ENCODE data around the gene GET3. TPM values are rescaled to one million over a fixed set of nuclear protein-coding genes. Genes with fewer than 3 reads are reported as not detected.

GET3 gene
- total RNA-seq, 1 experiment from 2014 or later, result 53.8 TPM

DNA sequence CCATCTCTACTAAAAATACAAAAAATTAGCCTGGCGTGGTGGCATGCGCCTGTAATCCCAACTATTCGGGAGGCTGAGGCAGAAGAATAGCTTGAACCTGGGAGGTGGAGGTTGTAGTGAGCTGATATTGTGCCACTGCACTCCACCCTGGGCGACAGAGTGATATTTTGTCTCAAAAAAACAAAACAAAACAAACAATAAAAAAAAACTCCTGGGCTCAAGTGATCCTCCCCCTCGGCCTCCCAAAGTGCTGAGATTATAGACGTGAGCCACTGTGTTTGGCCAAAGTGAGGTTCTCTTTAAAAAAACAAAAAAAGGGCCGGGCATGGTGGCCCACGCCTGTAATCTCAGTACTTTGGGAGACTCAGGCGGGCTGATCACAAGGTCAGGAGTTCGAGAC is 50.2 kb downstream of the GET3 start:
- no peak for DNase-seq
- no TSS peak for BruUV-seq (replicated peaks)
- TF ChIP-seq CTCF (IDR thresholded peaks at IDR 0.05; ENCODE audit: unreplicated experiment), result no peak
- Mint-ChIP-seq H3K36me3 (ENCODE audit: insufficient read depth, unreplicated experiment) (peaks cover 46% of the 10 kb centered on the region), H3K4me1 (ENCODE audit: low read depth, unreplicated experiment) (peaks cover 24% of the 10 kb centered on the region), H3K27me3 (ENCODE audit: unreplicated experiment) (no peaks in the 10 kb centered on the region), H3K27ac (ENCODE audit: unreplicated experiment) (peak overlapping the region; percentile 17), H3K4me3 (ENCODE audit: low read depth, unreplicated experiment) (no peak overlapping the region), H3K9me3 (ENCODE audit: low read depth, unreplicated experiment) (no peaks in the 10 kb centered on the region)
- CTCF ChIA-PET, result interaction anchor here (0.6 kb wide), 1 partner anchor 115 kb away, joined by 4 read pairs; no protein-coding TSS in a partner anchor
- intact Hi-C loops (cut with micrococcal nuclease; ENCODE audit: unreplicated experiment), result no loop called here

DNA sequence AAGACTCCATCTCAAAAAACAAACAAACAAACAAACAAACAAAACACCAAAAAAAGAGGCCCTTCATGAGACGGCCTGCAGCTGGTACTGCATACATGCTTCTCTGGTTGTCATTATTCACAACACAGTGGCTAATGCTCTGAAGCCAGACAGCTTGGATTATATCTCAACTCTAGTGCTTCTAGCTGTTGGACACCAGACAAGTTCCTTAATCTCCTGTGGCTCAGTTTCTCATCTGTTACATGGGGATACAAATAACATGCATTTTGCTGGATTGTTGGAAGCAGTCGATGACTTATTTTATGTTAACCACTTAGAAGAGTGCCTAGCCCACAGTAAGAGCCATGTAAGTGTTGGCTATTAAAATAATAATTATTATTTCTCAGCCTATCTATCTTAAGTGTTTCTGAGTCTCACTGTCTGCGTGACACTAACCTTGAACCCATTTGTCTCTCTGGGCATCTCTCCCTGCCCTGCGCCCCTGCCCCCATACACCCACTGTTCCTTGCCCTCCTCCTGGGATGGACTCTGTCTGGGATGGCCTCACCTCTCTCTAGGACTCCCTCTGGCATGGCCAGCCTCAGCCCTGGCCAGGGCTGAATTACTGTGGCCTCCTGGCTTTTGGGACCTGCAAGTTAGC is 50.9 kb downstream of the GET3 start:
- TSS peak; percentile 20 for BruUV-seq (replicated peaks)

DNA sequence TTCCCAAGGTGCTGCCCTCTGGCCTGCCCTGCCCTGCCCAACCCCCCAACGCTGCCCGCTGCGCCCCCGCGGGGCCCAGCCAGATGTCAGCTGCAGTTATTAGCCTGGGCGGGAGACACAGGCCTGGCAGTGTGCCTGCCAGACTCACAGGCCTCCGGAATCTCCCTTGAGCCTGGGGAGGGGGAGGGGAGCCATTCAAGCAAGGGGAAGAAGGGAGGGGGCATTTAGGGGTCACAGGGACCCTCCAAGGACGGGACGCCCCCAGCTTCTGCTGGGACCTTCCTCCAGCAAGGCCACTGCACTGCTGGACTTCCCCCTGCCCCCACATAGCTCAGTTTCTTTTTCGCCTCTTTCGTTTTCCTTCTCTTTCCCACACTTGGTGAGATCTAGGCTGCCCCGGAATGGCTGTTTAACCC is 51.4 kb downstream of the GET3 start:
- H3K4me3 Mint-ChIP-seq (ENCODE audit: low read depth, unreplicated experiment), result peak overlapping the region; percentile 86
- H3K4me1 Mint-ChIP-seq (ENCODE audit: low read depth, unreplicated experiment), result peaks cover 24% of the 10 kb centered on the region
- no peak for TF ChIP-seq CTCF (IDR thresholded peaks at IDR 0.05; ENCODE audit: unreplicated experiment)
- CTCF ChIA-PET, result interaction anchor here (0.8 kb wide), 1 partner anchor 11 kb away, joined by 5 read pairs; no protein-coding TSS in a partner anchor
- peaks cover 50% of the 10 kb centered on the region for H3K36me3 Mint-ChIP-seq (ENCODE audit: insufficient read depth, unreplicated experiment)
- intact Hi-C loops (cut with micrococcal nuclease; ENCODE audit: unreplicated experiment), result no loop called here
- no TSS peak for BruUV-seq (replicated peaks)
- H3K27me3 Mint-ChIP-seq (ENCODE audit: unreplicated experiment), result no peaks in the 10 kb centered on the region
- no peaks in the 10 kb centered on the region for H3K9me3 Mint-ChIP-seq (ENCODE audit: low read depth, unreplicated experiment)
- peak; percentile 65 for DNase-seq
- peak overlapping the region; percentile 98 for H3K27ac Mint-ChIP-seq (ENCODE audit: unreplicated experiment)

More for the DNA sequence above, 50.9 kb downstream of the GET3 start:
- H3K36me3 Mint-ChIP-seq (ENCODE audit: insufficient read depth, unreplicated experiment), result peaks cover 46% of the 10 kb centered on the region
- no peaks in the 10 kb centered on the region for H3K27me3 Mint-ChIP-seq (ENCODE audit: unreplicated experiment)
- DNase-seq, result no peak
- intact Hi-C loops (cut with micrococcal nuclease; ENCODE audit: unreplicated experiment), result no loop called here
- peaks cover 24% of the 10 kb centered on the region for H3K4me1 Mint-ChIP-seq (ENCODE audit: low read depth, unreplicated experiment)
- CTCF ChIA-PET, result interaction anchor here (0.6 to 0.8 kb wide), 2 partner anchors 10 to 114 kb away, joined by 4 to 5 read pairs; no protein-coding TSS in a partner anchor
- H3K9me3 Mint-ChIP-seq (ENCODE audit: low read depth, unreplicated experiment), result no peaks in the 10 kb centered on the region
- TF ChIP-seq CTCF (IDR thresholded peaks at IDR 0.05; ENCODE audit: unreplicated experiment), result no peak
- peak overlapping the region; percentile 86 for H3K4me3 Mint-ChIP-seq (ENCODE audit: low read depth, unreplicated experiment)
- H3K27ac Mint-ChIP-seq (ENCODE audit: unreplicated experiment), result peak overlapping the region; percentile 98

- CTCF ChIA-PET, result interaction anchor here (0.8 kb wide), 1 partner anchor 11 kb away, joined by 5 read pairs; no protein-coding TSS in a partner anchor
- peak overlapping the region; percentile 98 for H3K27ac Mint-ChIP-seq (ENCODE audit: unreplicated experiment)
- no TSS peak for BruUV-seq (replicated peaks)
- no peaks in the 10 kb centered on the region for H3K27me3 Mint-ChIP-seq (ENCODE audit: unreplicated experiment)
- peak overlapping the region; percentile 86 for H3K4me3 Mint-ChIP-seq (ENCODE audit: low read depth, unreplicated experiment)
- peaks cover 56% of the 10 kb centered on the region for H3K36me3 Mint-ChIP-seq (ENCODE audit: insufficient read depth, unreplicated experiment)
- peaks cover 24% of the 10 kb centered on the region for H3K4me1 Mint-ChIP-seq (ENCODE audit: low read depth, unreplicated experiment)
- H3K9me3 Mint-ChIP-seq (ENCODE audit: low read depth, unreplicated experiment), result no peaks in the 10 kb centered on the region
- no peak for TF ChIP-seq CTCF (IDR thresholded peaks at IDR 0.05; ENCODE audit: unreplicated experiment)
- intact Hi-C loops (cut with micrococcal nuclease; ENCODE audit: unreplicated experiment), result no loop called here
- no peak for DNase-seq
Observed at GRCh38 chr19:12789098-12789903, 52.0 kb downstream of the GET3 start.
